SKM-1 treated with dmso at 0.1 percent for 144 hours (cell line): ENCODE measurements around the gene HIGD1C.
"Not testable (repeated sequence)": the region's sequence is repeated elsewhere in the genome, so short reads cannot be mapped to it uniquely, and the experiment has no call there.

Experiments used
- DNase-seq: peaks from one replicate; lab custom pipeline; 2025; ENCODE audit not compliant: unreplicated experiment; lab: John Stamatoyannopoulos, UW

HIGD1C gene

DNA sequence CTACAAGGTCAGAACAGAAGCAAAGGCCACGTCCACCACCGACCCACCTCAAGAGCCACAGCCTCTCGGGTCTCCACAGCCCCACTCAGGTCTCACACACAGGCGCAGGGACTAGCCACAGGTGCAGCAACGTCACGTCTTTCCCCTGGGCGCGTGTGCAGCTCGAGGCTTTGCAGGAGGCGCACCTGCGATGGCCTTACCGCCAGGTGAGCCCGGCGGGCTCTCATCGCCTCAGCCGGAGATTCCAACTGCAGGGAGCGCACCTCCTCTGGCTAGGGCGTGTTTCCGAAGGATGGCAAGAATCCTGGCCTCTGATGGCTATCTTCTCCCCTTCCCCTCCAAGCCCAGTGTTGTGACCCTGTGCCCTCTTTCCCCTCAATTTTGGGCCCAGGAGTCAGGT, at the start of gene HIGD1C:
TSS of gene HIGD1C (plus strand) at position 35 of the 400 bp plus-strand sequence. CDS start 1,455 bp downstream, outside the sequence.
- DNase-seq, result no peak

DNA sequence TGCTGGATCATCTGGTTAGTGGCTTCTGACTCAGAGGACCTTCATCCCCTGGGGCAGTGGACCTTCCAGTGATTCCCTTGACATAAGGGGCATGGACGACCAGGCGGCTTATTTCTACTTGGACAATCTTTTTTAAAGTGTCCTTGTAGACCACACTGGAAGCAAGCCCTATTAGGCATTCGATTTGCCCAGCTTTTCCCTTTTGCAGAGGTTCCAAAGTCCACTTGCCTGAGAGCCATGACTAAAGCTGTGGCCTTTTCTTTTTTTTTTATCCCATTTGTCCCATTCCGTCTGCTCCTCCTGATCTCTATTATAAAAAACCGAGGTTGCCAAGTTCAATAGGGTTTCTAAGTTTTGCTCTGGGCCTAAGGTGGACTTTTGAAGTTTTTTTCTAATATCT, 43.9 kb upstream of the HIGD1C start:
- DNase-seq, result not testable (repeated sequence)

DNA sequence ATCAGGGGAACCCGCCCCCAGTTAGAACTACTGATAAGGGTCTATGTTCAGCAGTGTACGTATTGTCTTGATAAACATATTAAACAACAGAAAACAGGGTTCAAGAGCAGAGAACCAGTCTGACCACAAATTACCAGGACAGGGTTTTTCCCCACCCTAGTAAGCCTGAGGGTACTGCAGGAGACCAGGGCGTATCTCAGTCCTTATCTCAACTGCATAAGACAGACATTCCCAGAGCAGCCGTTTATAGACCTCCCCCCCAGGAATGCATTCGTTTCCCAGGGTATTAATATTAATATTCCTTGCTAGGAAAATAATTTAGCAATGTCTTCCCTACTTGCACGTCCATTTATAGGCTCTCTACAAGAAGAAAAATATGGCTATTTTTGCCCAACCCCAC, 40.0 kb upstream of the HIGD1C start:
- not testable (repeated sequence) for DNase-seq

DNA sequence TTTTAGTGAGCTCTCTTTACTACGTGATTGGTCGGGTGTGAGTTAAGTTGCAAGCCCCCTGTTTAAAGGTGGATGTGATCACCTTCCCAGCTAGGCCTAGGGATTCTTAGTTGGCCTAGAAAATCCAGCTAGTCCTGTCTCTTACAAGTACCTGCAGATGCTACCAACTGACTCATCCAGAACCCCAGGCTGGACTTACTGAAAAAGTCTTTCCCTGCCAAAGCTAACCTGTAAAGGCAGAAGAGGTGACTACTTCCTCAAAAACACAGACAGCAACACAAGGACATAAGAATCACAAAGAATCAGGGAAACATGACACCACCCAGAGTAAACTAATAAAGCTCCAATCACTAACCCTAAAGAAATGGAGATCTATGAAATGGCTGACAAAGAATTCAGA, 39.1 kb upstream of the HIGD1C start:
- DNase-seq, result no peak

DNA sequence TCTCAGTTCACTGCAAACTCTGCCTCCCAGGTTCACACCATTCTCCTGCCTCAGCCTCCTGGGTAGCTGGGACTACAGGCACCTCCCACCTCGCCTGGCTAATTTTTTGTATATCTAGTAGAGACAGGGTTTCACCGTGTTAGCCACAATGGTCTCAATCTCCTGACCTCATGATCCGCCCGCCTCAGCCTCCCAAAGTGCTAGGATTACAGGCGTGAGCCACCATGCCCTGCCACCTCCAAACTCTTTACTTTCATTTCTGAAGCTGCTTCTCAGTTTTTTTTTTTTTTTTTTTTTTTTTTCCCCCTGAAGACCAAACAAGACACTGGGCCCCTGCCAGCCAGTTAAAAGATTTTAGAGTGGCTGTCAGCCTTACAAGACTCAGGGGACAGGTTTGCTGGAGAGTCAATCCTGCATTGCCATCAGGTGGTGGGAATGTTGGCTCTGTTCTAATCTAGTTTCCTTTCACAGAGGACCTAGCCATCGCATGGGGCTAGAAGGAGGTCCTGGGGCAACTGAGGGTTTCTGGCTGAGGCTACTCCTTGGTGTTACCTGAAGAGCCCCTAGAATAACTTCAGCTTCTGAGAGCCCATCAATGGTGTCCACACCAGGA, 37.4 kb upstream of the HIGD1C start:
- no peak for DNase-seq

DNA sequence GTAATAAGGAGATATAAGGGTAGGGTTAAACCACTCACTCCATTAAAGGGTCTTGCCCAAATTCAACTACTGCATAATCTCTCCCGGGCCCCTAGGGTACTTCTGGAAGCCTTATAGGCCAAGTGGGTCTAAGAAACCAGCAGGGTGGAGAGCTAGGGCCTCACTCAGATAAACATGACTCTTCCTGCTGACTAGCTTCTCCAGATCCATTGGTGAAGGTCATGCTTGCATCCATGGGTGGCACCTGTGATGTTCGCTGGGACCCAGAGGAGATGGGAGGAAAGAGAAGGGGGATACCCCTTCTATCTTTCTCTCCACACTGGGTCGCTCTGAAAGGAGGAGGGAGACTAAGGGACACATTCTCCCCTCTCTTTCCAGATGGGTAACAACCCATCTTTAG, 36.1 kb upstream of the HIGD1C start:
- DNase-seq, result no peak

DNA sequence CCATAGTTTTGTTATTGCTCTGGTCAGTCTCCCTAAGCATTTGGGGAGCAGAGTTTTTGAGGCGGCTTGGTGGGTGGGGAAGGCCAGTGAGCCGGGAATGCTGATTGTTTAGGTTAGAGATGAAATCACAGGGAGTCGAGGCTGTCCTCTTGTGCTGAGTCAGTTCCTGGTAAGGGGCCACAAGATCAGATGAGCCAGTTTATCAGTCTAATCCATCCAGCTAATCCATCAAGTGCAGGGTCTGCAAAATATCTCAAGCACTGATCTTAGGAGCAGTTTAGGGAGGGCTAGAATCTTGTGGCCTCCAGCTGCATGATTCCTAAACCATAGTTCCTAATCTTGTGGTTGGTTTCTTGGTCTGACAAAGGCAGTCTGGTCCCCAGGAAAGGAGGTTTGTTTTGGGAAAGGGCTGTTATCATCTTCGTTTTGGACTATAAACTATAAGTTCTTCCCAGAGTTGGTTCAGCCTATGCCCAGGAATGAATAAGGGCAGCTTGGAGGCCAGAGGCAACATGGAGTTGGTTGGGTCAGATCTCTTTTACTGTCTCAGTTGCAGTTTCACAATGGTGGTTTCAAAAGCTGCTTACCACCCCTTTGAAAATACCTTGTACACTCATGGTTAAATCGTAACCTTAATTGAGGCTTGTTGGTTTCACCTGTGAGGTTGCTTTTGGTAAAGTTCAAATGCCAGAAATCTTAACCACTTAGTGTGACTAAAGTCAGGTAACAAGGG, 33.6 kb upstream of the HIGD1C start:
- no peak for DNase-seq

DNA sequence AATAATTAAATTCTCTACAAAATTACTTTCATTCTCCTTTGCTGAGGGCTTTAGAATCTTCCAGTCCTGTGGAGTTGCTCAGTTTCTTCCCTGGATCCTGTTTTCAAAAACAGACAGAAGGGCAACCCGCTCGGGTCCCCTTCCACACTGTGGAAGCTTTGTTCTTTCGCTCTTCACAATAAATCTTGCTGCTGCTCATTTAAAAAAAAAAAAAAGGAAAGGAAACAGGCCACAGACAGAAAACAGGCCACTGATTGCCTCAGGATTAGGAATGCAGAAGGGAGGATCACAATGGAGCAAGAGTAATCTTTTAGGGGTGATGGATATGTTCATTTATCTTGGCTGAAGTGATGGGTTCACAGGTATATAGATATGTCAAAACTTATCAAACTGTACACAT, 29.5 kb upstream of the HIGD1C start:
- DNase-seq, result no peak

DNA sequence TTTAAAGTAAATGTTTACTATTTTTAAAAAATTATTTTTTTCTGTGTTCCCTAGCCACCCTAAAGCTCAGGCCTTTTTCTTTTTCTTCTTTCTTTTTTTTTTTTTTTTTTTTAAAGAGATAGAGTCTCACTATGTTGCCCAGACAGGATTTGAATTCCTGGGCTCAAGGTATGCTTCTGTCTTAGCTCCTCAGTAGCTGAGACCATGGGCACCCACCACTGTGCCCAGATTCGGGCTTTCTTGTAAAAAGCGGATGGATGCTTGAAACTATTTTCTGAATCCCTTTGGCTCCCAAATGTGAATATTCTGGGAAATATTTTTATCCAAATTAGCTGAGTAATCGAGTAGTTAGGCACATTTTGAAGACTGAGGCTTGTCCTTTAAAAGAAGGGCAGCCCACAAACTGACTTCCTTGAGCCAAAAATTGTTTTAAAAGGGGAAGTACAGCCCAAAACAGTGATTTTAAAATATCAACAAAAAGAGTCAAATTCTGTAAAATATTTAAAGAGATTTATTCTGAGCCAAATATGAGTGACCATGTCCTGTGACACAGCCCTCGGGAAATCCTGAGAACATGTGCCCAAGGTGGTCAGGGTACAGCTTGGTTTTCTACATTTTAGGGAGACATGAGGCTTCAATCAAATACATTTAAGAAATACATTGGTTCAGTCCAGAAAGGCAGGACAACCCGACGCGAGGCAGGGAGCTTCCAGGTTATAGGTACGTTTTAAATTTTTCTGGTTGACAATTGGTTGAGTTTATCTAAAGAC, 28.8 kb upstream of the HIGD1C start:
- no peak for DNase-seq

DNA sequence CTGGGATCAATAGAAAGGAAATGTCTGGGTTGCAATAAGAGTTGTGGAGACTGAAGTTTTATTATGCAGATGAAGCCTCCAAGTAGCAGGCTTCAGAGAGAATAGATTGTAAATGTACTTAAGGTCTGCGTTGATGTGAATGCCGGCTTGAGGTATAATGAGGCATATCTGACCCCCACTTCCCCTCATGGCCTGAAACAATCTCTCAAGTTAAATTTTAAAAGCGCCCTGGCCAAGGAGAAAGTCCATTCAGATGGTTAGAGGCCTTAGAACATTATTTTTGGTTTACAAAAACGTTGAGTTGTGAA, 28.3 kb upstream of the HIGD1C start:
- DNase-seq, result no peak

DNA sequence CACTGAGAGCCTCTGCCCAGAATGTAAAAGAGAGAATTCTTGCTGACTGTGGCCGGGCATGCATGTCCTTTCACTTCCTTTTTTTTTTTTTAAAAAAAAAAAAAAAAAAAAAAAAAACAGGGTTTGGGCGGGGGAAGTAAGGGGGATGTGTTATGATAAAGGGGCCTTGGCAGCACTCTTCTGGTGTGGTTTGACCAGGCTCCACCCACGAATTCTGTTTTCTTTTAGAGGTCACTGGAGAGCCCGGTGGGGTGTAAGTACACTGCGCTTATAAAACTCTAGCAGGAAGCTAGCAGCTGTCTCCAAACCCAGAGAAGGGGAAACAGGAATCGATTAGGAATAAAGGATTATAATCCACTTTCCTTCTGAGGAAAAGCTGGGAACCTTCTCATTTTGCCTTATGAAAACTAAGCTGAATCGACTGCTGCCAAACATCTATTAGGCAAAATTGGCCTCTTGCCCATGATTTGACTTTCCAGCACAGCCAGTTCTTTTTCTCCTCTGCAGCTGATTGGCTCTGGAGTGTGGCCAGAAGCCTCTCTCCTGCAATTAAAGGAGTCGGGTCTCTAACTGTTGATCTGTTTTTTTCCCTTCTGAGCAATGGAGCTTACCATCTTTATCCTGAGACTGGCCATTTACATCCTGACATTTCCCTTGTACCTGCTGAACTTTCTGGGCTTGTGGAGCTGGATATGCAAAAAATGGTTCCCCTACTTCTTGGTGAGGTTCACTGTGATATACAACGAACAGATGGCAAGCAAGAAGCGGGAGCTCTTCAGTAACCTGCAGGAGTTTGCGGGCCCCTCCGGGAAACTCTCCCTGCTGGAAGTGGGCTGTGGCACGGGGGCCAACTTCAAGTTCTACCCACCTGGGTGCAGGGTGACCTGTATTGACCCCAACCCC, 27.7 kb upstream of the HIGD1C start:
- peak; percentile 62 for DNase-seq

DNA sequence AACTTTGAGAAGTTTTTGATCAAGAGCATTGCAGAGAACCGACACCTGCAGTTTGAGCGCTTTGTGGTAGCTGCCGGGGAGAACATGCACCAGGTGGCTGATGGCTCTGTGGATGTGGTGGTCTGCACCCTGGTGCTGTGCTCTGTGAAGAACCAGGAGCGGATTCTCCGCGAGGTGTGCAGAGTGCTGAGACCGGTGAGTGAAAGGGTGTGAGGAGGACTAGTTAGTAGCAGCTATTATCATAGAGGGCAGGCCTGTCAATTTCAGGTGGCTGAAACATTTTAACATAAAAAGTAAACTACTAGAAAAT, 27.0 kb upstream of the HIGD1C start:
- no peak for DNase-seq

DNA sequence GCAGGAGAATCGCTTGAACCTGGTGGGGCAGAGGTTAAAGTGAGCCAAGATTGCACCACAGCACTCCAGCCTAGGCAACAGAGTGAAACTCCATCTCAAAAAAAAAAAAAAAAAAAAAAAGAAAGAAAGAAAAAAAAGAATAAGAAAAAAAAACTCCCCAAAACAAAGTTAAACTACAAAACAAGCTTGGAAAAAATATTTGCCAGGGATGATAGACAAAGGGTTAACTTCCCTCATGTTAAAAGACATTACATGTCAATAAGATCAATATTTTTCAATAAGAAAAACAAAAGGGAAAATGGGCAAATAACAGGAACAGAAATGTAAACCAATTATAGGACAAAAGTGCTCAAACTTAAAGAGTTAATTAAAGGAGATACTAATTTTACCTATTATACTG, 26.4 kb upstream of the HIGD1C start:
- DNase-seq, result no peak

DNA sequence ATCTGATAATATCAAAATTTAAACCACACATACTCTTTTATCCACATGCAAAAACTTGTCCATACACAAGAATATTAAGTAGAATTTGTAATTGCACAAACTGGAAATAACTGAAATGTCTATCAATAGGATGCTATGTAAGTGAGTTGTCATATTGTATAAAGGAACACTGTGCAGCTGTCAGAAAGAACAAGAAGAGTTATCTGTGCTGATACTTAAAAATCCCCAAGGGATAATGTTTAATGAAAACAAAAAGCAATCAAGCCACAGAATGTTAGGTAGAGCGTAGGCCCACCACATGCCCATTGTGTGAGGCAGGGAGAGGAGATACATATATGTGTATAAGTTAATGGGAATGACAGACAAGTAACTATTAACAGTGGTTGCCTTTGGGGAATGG, 25.9 kb upstream of the HIGD1C start:
- no peak for DNase-seq

DNA sequence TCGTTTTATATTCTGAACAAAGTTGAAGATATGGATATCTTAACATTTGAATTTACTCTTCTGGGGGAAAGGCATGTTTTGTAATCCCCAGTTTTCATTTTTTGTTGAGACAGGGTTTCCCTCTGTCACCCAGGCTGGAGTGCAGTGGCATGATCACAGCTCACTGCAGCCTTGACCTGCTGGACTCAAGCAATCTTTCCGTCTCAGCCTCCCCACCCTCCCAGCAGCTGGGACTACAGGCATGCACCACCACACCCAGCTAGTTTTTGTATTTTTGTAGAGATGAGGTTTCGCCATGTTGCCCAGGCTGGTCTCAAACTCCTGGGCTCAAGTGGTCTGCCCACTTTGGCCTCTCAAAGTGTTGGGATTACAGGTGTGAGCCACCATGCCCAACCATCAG, 25.4 kb upstream of the HIGD1C start:
- not testable (repeated sequence) for DNase-seq

DNA sequence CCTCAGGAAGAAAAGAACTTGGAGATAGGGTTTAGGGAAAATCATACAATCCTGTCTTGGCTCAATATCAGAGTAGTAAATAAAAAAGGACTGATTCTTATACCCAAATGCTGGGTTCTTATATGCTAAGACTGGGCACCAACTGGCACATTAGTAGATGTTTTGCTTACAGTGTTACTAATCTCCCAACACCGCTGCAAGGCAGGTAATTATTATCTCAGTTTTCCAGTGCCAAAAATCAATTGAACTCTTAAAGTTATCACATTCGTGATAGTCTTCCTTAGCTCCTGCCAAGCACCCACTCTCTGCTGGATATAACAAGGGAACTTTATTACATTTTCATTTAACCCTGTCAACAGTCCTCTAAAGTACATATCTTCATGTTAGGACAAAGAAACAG, 25.0 kb upstream of the HIGD1C start:
- no peak for DNase-seq

DNA sequence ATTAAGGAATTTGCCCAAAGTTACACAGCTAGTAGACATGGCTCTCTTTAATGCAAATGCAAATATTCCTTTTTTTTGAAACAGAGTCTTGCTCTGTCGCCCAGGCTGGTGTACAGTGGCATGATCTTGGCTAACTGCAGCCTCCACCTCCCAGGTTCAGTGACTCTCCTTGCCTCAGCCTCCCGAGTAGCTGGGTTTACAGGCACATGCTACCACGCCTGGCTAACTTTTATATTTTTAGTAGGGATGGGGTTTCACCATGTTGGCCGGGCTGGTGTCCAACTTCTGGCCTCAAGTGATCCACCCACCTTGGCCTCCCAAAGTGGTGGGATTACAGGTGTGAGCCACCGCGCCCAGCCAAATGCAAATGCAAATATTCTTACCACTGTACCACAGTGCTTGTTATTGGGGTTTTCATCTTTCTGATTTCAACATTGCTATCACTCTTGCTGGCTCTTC, 24.5 kb upstream of the HIGD1C start:
- no peak for DNase-seq

DNA sequence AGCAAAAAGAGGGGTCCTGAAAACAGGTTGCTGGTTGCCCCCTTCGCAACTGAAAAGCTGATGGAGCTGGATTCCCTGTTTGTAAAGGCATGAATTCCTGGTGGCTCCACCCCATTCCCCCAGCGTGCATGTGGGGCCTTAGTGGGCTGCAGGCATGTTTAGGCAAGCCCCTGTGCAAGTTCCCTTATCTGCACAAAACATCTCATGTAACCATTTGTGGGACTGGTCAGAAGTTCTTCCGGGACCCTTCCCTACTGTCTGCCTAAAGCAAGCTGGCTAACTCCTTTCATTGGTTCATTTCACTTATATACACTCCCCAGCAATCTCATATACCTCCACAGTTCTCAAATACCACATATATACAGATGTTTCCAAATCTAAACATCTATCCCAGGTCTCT, 24.0 kb upstream of the HIGD1C start:
- no peak for DNase-seq

DNA sequence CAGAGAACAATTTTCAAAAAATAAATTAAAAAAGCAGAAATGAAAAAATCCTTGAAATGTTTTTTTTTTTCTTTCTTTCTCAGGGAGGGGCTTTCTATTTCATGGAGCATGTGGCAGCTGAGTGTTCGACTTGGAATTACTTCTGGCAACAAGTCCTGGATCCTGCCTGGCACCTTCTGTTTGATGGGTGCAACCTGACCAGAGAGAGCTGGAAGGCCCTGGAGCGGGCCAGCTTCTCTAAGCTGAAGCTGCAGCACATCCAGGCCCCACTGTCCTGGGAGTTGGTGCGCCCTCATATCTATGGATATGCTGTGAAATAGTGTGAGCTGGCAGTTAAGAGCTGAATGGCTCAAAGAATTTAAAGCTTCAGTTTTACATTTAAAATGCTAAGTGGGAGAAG, 22.5 kb upstream of the HIGD1C start:
- DNase-seq, result no peak

DNA sequence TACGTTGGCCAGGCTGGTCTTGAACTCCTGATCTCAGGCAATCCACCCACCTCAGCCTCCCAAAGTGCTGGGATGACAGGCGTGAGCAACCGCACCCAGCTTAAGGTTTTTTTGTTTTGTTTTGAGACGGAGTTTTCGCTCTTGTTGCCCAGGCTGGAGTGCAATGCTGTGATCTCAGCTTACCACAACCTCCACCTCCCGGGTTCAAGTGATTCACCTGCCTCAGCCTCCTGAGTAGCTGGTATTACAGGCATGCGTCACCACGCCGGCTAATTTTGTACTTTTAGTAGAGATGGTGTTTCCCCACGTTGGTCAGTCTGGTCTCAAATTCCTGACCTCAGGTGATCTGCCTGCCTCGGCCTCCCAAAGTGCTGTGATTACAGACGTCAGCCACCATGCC, 21.9 kb upstream of the HIGD1C start:
- not testable (repeated sequence) for DNase-seq

DNA sequence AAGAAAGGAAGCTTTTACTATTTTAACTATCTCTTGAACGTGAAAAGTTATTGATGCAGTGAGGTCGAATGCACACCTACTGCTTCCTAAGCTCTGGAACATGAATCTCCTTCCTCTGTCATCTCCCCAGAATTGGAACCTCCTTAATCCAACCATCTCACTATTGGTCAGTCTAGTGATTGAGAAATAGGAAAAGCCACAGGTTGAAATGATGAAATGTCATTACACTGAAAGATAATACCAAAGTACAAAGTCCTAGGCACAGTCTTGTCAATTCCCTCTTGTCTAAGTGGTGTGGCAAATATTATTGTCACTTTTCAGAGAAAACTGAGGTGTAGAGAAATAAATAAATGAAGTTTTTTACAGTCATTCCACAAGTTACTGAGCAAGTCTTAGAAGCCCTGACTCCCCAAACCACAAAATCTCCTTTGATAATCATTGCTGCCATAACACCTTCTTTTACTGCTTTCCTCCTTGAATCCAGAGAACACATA, 19.5 kb upstream of the HIGD1C start:
- DNase-seq, result no peak
